ENCODE results near the gene DISC1. TPM values are rescaled to one million over a fixed set of nuclear protein-coding genes. Genes with fewer than 3 reads are reported as not detected.

Gene DISC1
- total RNA-seq, 1 donor from 2014 or later = 4.7 TPM

DNA sequence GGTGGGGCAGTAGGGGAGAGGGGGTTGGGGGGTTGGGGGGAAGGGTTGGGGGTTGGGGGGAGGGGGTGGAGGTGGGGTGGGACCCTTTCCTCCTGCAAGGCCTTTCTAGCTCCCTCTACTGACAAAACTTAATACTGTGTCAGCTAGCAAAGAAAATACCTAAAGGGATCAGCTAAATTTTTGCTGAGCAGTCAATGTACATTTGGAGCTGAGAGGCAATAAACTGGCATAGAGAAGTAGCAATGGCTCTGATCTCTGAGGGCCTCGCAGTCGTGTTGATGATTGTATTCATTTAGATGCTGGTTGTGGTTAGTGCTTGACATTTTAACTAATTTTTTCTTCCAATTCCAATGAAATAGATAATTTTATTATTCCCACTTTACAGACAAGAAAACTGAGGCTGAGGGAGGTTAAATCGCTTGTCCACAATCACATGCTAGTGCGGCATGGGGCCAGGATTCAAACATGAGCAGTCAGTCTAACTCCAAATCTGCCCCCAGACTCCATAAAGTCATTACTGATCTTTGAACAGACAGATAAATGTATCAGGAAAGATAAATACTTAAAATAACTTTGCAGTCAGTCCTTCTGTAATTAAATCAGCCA lies 357.1 kb downstream of the DISC1 start:
- no peak for DNase-seq (ENCODE audit: extremely low spot score, unreplicated experiment)
- TF ChIP-seq, protein P1, sequence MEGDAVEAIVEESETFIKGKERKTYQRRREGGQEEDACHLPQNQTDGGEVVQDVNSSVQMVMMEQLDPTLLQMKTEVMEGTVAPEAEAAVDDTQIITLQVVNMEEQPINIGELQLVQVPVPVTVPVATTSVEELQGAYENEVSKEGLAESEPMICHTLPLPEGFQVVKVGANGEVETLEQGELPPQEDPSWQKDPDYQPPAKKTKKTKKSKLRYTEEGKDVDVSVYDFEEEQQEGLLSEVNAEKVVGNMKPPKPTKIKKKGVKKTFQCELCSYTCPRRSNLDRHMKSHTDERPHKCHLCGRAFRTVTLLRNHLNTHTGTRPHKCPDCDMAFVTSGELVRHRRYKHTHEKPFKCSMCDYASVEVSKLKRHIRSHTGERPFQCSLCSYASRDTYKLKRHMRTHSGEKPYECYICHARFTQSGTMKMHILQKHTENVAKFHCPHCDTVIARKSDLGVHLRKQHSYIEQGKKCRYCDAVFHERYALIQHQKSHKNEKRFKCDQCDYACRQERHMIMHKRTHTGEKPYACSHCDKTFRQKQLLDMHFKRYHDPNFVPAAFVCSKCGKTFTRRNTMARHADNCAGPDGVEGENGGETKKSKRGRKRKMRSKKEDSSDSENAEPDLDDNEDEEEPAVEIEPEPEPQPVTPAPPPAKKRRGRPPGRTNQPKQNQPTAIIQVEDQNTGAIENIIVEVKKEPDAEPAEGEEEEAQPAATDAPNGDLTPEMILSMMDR (conservative IDR thresholded peaks at IDR 0.05) = no peak
- no peak overlapping the region for H3K27ac Mint-ChIP-seq
- no peak overlapping the region for H3K4me3 Mint-ChIP-seq
- no peaks in the 10 kb centered on the region for H3K9me3 Mint-ChIP-seq
- H3K36me3 Mint-ChIP-seq = no peaks in the 10 kb centered on the region
- no peaks in the 10 kb centered on the region for H3K27me3 Mint-ChIP-seq
- peaks cover 25% of the 10 kb centered on the region for H3K4me1 Mint-ChIP-seq (ENCODE audit: unreplicated experiment)

DNA sequence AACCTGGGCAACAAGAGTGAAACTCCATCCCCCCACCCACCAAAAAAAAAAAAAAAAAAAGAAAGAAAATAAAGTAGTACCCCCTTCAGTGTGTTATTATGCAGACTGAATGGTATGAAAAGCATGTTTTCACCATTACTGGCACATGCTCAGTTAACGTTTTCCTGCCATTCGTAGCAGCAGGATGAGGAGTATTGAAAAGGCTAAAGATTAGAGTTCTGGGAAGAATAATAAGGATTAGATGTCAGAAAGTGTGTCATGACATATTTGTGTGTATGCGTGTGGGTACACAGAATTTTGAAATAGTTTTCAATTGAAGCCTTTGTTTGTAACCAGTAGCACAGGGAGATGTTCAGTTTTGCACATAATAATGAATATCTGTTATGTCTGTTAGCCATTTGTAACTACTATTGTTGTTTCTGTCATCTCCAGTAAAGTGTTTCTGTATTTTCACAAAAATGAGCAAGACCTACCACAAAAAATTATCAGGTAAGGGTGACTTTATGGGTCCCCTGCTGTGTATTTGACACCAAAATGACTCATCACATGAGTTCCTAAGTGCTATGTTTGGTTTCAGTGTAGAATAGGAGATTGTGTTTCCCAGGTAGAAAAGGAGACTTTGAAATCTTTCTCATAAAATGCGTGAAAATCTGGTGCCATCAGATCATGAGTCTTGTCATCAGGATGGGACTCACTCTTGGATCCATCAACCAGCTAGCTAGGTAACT lies 358.9 kb downstream of the DISC1 start:
- Mint-ChIP-seq H3K4me3 (no peak overlapping the region), H3K27ac (no peak overlapping the region), H3K4me1 (ENCODE audit: unreplicated experiment) (peaks cover 27% of the 10 kb centered on the region), H3K9me3 (no peaks in the 10 kb centered on the region), H3K36me3 (no peaks in the 10 kb centered on the region), H3K27me3 (no peaks in the 10 kb centered on the region)
- TF ChIP-seq, protein P1 (conservative IDR thresholded peaks at IDR 0.05) = no peak
- DNase-seq (ENCODE audit: extremely low spot score, unreplicated experiment) = no peak

DNA sequence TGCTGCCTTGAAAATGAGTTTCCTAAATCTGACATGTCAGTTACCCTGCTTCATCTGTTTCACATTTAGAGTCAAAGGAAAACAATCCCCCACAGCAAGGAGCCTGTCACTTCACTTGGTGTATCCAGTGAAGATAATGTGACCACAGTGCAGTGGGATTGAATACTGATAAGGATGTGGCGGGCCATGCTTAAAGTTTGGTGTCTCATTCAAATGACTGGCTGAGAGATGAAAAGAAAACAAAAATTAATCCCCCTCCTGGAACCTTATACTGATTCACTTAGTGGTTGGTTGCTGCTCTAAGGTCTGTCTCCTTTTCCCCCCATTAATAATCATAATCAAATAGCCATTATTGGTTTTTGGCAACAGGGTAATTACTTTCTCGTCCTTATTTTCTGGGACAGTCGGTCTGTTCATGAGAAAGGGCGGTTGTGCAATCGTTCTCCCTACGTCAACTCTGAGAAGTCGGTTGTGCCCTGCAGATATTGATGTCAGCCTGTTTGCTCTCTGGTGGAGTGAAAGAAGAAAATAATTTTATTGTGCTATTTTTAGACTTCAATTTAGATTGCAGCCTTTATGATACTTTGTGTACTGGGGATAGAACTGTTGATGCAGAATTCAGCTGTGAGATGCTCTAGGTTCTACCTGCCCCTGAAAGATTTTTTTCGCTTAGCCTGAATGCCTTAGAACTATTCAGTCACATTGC lies 360.2 kb downstream of the DISC1 start:
- Mint-ChIP-seq H3K27ac (no peak overlapping the region), H3K36me3 (no peaks in the 10 kb centered on the region), H3K4me1 (ENCODE audit: unreplicated experiment) (peaks cover 31% of the 10 kb centered on the region), H3K27me3 (no peaks in the 10 kb centered on the region), H3K9me3 (no peaks in the 10 kb centered on the region), H3K4me3 (no peak overlapping the region)
- TF ChIP-seq, protein P1 (conservative IDR thresholded peaks at IDR 0.05) = no peak
- DNase-seq (ENCODE audit: extremely low spot score, unreplicated experiment) = no peak

DNA sequence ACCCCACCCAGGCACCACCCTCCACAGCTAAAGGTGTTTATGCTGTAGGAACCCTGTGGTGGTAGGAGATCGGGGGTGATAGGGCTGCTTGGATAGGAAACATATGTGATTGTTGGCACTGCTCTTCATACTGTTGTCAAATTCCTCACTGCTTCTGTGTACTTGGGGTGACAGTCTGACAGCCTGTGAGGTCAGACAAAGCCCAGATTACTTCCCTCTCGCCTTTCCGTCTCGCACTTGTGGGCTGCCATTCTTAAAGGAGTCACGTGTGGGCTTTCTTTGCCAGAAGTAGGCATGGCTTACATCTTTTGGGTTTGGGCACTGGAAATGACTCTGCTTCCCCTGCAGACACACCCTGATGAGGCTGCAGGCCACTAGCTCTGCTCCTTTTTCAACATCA lies 363.8 kb downstream of the DISC1 start:
- DNase-seq (ENCODE audit: extremely low spot score, unreplicated experiment) = no peak
- Mint-ChIP-seq H3K4me1 (ENCODE audit: unreplicated experiment) (peaks cover 29% of the 10 kb centered on the region), H3K36me3 (no peaks in the 10 kb centered on the region), H3K27me3 (no peaks in the 10 kb centered on the region), H3K4me3 (no peak overlapping the region), H3K27ac (no peak overlapping the region), H3K9me3 (no peaks in the 10 kb centered on the region)
- TF ChIP-seq, protein P1 (conservative IDR thresholded peaks at IDR 0.05) = no peak

DNA sequence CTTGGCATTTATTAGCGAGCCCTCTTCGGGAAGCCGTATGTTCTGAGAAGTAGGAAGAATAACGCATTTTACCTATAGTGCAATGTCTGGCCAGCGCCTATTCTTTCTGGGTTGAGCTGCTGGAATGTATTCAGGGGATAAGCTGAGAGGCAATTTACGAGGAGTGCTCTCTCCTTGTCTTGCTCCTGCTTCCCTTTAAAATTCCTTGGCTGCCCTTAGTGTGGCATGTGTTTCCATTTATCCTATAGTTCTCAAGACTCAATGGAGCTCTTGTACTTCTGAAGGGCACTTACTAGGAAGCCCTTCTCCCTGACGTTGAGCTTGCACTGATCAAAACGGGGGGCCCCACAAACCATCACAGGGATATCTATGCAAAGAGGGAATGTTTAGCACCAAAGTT lies 364.6 kb downstream of the DISC1 start:
- H3K4me1 Mint-ChIP-seq (ENCODE audit: unreplicated experiment) = peaks cover 22% of the 10 kb centered on the region
- DNase-seq (ENCODE audit: extremely low spot score, unreplicated experiment) = no peak
- H3K9me3 Mint-ChIP-seq = no peaks in the 10 kb centered on the region
- H3K27me3 Mint-ChIP-seq = no peaks in the 10 kb centered on the region
- TF ChIP-seq, protein P1 (conservative IDR thresholded peaks at IDR 0.05) = no peak
- peak overlapping the region; percentile 28 for H3K27ac Mint-ChIP-seq
- peak overlapping the region; percentile 65 for H3K4me3 Mint-ChIP-seq
- H3K36me3 Mint-ChIP-seq = no peaks in the 10 kb centered on the region
